NCI-H446 treated with DMSO at 0.1 percent for 48 hours (cell line): ENCODE measurements around the gene PPP1R37.

Experiments used
- DNase-seq: peaks from one replicate; lab custom pipeline; 2025; lab: John Stamatoyannopoulos, UW

Gene PPP1R37

DNA sequence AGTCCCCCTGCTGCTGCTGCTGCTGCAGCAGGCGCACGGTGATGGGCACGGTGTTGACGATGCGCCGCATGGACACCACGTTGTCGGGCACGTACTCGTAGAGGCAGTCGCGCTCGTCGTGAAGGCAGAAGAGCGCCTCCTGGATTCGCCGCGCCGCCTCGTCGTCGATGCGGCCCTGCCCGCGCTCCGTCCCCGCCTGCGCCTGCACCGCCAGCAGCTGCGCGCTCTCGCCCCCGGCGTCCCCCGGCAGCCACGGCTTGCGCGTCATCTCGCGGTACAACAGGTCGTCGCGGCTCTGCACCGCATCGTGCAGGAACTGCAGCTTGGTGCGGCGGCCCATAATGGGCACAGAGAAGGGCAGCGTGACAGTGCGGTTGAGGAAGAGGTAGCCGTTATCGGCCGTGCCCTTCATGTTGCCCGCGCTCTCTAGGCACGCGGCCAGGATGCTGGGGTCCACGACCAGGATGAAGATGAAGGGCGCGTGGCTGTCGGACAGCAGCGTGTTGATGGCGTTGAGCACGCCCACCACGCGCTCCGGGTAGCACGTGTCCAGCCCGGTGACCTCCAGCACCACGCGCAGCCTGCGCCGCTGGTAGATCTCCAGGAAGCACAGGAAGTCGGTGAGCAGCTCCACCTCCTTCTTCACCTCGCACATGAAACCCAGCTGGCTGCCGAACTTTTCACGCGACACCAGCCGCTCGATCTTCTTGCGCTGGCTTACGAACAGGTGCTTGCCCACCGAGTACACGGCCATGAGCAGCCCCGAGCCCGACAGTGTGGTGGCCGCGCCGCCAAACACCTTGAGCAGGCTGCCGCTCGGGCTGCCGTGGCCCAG is 59.7 kb downstream of the PPP1R37 start:
- DNase-seq, result no peak

GRCh38 chr19:45153339-45154063 is 60.5 kb downstream of the PPP1R37 start:
- no peak for DNase-seq

- no peak for DNase-seq
These were observed 61.3 kb downstream of the PPP1R37 start for GRCh38 chr19:45154064-45154827.

DNA sequence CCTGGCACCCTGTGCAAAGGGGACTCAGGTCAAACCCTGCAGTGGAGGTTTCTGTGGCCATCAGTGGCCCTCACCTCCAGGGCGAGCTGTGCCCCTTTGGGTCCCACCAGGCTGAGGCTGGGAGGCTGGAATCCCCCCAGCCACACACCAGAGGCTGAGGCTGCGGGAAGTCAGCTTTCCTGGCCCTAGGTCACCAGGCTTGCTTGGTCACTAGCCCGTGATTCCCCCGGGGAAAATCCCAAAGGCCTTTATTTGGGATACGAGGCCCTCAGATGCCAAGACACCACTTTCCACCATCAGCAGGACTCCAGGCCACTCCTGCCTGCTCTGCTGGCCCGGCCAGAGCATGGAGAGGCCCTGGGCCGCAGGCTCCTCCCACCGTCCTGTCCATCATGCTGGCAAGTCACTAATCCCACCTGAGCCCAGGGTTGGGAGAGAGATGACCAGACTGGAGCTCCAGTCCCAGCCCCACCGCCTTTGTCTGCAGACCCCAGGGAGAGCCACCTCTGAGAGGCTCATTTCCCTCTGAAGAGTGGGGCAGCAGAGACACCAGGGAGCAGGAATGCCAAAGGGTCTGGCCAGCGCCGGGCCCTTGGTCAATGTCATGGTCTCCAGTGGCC is 63.1 kb downstream of the PPP1R37 start:
- no peak for DNase-seq

GRCh38 chr19:45156751-45157150 is 63.8 kb downstream of the PPP1R37 start:
- DNase-seq, result no peak

GRCh38 chr19:45158503-45159209 is 65.7 kb downstream of the PPP1R37 start:
- no peak for DNase-seq

- DNase-seq, result no peak
These were observed 66.4 kb downstream of the PPP1R37 start for GRCh38 chr19:45159210-45159970.

DNA sequence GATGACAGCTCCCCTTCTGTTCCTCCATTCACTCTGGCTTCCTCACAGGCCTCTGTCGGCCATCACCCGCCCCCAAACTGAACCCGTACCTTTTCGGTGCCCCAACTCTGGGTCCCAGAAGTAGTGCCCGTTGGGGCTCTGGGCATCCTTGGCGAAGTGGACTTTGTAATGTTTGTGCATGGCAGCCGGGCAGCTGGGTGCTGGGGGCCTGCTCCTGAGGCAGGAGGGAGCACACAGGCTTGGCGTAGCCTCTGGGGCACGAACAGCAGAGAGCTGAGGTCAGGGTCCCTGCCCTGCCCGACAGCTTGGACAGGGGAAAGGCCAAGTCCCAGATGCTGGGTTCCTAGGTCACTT is 67.0 kb downstream of the PPP1R37 start:
- DNase-seq, result no peak

DNA sequence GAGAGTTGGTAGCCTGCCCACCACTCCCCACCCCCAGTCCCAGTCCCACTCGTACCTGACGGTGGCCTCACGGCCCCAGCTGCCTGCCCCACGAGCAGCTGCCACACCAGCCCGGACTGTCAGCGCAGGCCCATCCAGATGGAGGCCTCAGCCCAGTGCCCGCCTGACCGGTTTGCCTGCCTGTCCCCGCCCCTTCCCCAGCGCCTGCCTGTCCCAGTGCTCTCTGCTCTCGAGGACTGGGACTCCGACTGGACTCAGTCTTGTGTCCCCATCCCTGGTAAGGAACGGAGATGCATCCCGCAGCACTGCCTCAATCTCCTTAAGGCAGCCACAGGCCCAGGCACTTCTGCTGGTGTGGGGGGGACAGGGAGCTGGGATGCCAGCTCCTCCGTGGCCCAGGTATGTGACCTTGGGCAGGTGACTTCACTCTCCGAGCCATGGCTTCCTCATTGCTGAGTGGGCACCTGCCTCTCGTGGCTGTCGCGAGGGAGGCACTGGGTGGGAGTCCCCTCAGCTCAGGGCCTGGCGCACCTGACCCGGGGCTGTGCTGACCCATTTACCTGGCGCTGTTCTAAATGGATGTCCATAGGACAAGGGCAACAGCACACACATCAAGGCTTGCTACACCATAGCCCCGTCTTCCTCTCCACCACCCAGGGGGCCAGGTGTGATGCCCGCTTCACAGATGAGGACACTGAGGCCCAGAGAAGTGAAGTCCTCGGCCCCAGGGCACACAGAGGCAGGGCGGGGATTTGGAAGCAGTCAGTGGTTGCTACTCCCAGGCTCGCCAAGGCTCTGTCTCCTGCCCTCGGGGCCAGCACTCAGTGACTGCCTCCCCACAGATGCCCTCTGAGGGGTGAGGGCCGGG is 68.1 kb downstream of the PPP1R37 start, which contains the start of gene NKPD1:
Gene NKPD1, minus strand, starts transcription at position 113 of the 868 bp plus-strand sequence. CDS start 832 bp downstream, outside the sequence.
- no peak for DNase-seq

DNA sequence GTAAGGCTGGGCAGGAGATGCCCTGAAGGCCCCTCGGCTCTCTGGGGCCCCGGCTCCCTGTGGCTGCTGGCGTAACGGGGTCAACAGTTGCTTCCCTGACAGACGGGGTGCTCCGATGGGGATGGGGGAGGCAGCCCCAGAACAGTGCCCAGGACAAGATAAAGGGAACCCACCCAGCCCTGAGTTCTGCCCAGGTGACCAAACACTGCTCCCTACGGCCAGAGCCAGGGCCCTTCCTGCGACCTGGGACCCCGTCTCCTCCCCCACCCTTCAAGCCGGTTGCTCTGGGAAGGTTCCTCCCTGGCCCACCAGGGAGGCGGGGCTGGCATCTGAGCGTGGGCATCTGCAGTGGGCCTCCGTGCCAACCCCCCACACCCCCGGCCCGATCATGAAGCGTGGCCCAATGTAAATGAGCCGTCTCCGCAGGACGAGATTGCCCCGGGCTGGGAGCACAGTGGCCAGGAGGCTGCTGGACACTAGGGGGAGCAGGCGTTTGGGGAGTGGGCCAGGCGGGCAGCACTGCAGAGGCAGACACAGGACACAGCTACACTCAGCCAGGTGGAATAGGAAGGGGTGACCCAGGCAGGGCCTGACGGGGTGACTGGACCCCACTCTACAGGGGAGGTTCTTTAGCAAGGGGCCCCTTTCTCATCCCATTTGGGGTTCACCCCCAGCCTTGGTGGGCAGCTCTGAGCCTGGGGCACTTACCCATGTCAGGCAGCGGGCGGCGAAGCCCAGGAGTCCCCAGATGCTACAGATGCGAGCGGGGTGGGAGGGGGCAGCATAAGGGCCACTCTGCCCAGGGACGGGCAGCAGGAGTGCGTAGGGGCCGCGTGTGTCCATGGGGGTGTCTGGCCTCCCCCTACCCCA is 69.0 kb downstream of the PPP1R37 start:
- DNase-seq, result no peak

DNA sequence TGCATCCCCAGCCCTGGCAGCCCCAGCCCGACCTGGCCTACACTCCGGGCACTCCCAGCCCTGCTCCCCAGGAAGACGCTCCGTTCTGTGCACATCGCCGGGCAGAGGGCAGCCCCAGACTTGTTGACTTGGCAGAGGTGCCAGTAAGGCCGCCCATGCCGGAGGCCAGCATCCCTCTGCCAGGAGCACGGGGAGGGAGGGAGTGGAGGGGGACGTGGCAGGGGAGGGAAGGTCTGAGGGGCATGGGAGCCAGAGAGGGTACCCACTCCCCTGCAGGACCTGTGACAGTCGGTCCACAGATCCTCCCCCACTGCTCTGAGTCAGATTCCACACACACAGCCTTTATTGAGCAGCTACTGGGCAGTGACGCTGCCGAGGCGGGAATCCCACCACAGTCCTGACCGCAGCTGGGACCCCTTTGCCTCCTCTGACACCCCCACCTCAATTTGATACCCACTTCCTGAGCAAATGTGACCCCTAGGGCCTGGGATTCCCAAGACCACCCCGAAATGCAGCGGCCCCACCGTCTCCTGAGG is 69.7 kb downstream of the PPP1R37 start:
- peak; percentile 88 for DNase-seq

DNA sequence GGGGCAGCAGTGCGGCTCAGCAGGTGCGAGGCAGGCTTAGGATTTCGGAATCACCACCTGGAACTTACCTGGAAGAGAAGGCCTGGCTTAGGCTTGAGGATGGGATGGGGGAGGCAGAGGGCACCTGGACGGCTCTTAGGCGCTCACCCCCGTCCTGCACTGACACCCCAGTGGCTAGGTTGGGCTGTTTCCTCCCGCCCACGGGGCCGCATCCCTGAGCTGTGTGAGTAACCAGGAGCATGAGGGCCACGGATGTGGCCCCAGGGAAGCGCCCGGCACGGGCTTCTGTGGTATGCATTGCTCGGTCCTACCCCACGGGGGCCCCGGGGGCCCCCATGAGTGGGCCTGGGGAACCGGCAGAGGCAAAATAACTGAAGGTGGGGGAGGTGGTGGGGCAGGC is 70.2 kb downstream of the PPP1R37 start:
- no peak for DNase-seq

GRCh38 chr19:45163751-45164460 is 70.9 kb downstream of the PPP1R37 start:
- DNase-seq, result no peak

DNA sequence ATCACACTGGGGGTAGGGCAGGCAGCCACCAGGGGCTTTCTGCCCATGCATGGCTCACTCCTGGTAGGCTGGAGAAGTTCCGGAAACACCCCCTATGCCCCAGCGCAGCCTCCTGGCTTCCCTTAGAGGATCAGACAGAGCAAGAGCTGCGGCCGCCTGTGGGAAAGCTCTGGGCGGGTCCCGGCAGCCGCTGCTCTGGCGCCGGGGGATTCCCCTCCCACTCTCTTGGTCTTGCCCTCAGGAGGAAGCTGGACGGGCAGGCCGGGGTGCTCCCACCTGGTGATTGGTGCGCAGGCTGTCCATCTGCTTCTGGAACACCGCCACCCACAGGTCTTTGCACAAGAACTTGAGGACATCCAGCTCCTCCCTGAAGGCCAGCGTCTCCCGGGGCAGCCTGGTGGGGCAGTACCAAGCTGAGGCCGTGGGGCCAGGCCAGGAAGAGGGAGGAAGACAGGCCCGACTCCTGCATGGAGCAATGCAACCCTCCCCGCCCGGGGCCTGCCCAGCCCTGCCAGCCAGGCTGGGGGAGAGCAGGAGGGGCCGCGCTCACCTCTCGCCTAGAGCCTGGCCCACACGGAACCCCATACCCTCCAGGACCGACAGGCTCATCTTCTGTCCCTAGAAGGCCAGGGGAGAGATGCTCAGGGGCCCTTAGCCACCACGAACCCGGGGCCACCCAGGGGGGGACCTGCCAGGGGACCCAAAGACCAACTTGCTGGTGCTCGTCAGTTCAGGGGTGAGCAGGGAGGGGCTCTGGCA is 71.8 kb downstream of the PPP1R37 start:
- no peak for DNase-seq

GRCh38 chr19:45166723-45167252 is 73.8 kb downstream of the PPP1R37 start:
- no peak for DNase-seq

GRCh38 chr19:45168767-45169351 is 75.9 kb downstream of the PPP1R37 start:
- DNase-seq, result no peak
